Measurements from ENCODE around the gene PNPLA2. TPM values are rescaled to one million over a fixed set of nuclear protein-coding genes. Genes with fewer than 3 reads are reported as not detected.

PNPLA2 gene
- total and polyA plus RNA-seq, 2 of the 8 experiments (the other 6 are each of a cell fraction or from before 2014, with no cell fraction given) = 30.9 to 62.1 TPM

DNA sequence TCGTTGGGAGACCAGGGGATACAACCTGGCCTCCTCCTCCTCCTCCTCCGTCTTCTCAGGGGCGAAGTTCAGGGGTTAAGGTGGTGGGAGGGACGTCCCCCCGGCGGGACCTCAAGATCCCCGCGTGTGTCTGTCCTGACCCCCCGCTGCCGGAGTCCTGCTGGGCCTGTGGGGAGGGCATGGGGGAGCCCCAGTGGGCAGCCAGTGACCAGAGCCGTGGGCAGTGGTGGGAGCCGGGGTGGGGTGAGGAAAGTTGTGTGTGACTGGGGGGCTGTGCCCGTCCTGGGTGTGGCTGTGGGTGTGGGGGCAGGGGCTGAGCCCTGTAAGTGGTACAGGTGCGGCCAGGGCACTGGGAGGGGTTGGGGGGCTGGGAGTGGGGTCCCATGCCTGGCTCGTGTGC, 34.0 kb downstream of the PNPLA2 start:
- Histone ChIP-seq H4K8ac (ENCODE audit: extremely low read depth, insufficient read depth, low read length) (no peak overlapping the region; the same call in 1 of the 2 replicates), H2BK15ac (ENCODE audit: low read length) (no peak overlapping the region), H3K14ac (ENCODE audit: insufficient read length) (no peak overlapping the region), H3K23ac (ENCODE audit: insufficient read length) (no peak overlapping the region), H2BK5ac (ENCODE audit: low read depth, low read length) (no peak overlapping the region), H3K4me3 (ENCODE audit: extremely low read depth in 1 of 4, insufficient read depth in 2 of 4, low read depth in 3 of 4, low read length in 4 of 4) (no peak overlapping the region), H3K23me2 (ENCODE audit: low read depth, low read length) (peaks cover 18% of the 10 kb centered on the region; the same call in 1 of the 2 replicates), H3K36me3 (ENCODE audit: control insufficient read depth in 2 of 4, insufficient read depth in 4 of 4, low read length in 3 of 4) (no peaks in the 10 kb centered on the region), H3K9me3 (ENCODE audit: insufficient read depth in 2 of 2, low read depth in 1 of 2, low read length in 1 of 2) (no peaks in the 10 kb centered on the region), H3K56ac (replicated peaks; ENCODE audit: insufficient read length, low read depth, low read length) (no peak overlapping the region), H2AK5ac (ENCODE audit: low read depth, low read length) (no peak overlapping the region), H2BK12ac (ENCODE audit: low read depth, low read length) (no peak overlapping the region), H3K79me2 (ENCODE audit: control insufficient read depth in 1 of 2, insufficient read depth in 2 of 2, low read length in 2 of 2) (no peaks in the 10 kb centered on the region; a peak in 1 of 4 replicates), H3K27ac (ENCODE audit: low read depth, low read length) (no peak overlapping the region), H3K27me3 (replicated peaks in 1 of 4; ENCODE audit: control insufficient read depth in 3 of 4, extremely low read depth in 1 of 4, insufficient read depth in 3 of 4, low read length in 3 of 4) (peaks cover 0 to 2% (median under 1%) of the 10 kb centered on the region in 4 experiments; a peak in 3 of 7 replicates), H4K20me1 (replicated peaks in 1 of 2; ENCODE audit: control insufficient read depth in 1 of 2, insufficient read depth in 2 of 2, low read length in 2 of 2) (peaks cover 18 to 47% of the 10 kb centered on the region in 2 experiments), H4K91ac (replicated peaks; ENCODE audit: insufficient read length, low read length) (no peak overlapping the region), H2BK20ac (ENCODE audit: low read length) (no peak overlapping the region), H3K4me2 (ENCODE audit: insufficient read depth in 1 of 2, low read depth in 2 of 2, low read length in 2 of 2) (no peak overlapping the region), H3K4ac (replicated peaks; ENCODE audit: insufficient read length, low read depth, low read length) (no peak overlapping the region), H3K9ac (replicated peaks in 1 of 4; ENCODE audit: extremely low read depth in 1 of 4, low read depth in 3 of 4, low read length in 3 of 4) (no peak overlapping the region), H2AFZ (ENCODE audit: low read length) (no peak overlapping the region), H3K18ac (ENCODE audit: extremely low read depth, low read length) (no peak overlapping the region; the same call in 1 of the 2 replicates), H3K79me1 (ENCODE audit: low read depth, low read length) (peaks cover 2% of the 10 kb centered on the region), H2BK120ac (replicated peaks; ENCODE audit: low read depth, low read length) (no peak overlapping the region), H3K4me1 (replicated peaks in 1 of 4; ENCODE audit: control insufficient read depth in 3 of 4, insufficient read depth in 4 of 4, low read length in 3 of 4) (peaks cover 0 to 33% (median 23%) of the 10 kb centered on the region in 4 experiments; a peak in 6 of 7 replicates), H4K5ac (ENCODE audit: insufficient read length, low read depth, low read length) (no peak overlapping the region)
- FAIRE-seq (no peak), DNase-seq (ENCODE audit: low read depth in 1 of 2, low spot score in 2 of 2) (no peak)
- ChIA-PET CTCF (ENCODE audit: partially characterized antibody) (interaction anchor here (0.6 to 10.5 kb wide), 6 partner anchors 7 to 131 kb away, joined by 3 to 74 read pairs (median 4); partner anchors contain the start of gene TSPAN4), POLR2A (ENCODE audit: partially characterized antibody) (interaction anchor here (1.0 to 13.8 kb wide), 4 partner anchors 11 to 20 kb away, joined by 4 to 234 read pairs (median 11); partner anchors contain the start of genes CD151, POLR2L and TSPAN4)
- 89% methylated on average over 11 of the region's 15 CpGs; no CpG with 5 or more reads in 1 of the 2 experiments for WGBS, 2 experiments (ENCODE audit: extremely low coverage in 1 of 2, insufficient coverage in 1 of 2, insufficient read length in 1 of 2, insufficient replicate concordance in 2 of 2, low coverage in 1 of 2, low lambda C conversion rate in 2 of 2, missing lambda C conversion rate in 1 of 2)
- TF ChIP-seq ASH2L (IDR thresholded peaks at IDR 0.05; ENCODE audit: low read length) (no peak), CBX5 (IDR thresholded peaks at IDR 0.05; ENCODE audit: low read depth, low read length) (no peak), BRCA1 (IDR thresholded peaks at IDR 0.05; ENCODE audit: low read depth, low read length) (no peak), SAP30 (IDR thresholded peaks at IDR 0.05; ENCODE audit: insufficient read depth, insufficient replicate concordance, low read length) (no peak), CEBPB (IDR thresholded peaks at IDR 0.05; ENCODE audit: low read depth, low read length) (no peak), RNF2 (IDR thresholded peaks at IDR 0.05; ENCODE audit: borderline replicate concordance, low read depth, low read length, missing control alignments, poor library complexity, severe bottlenecking) (no peak), JUN (IDR thresholded peaks at IDR 0.05; ENCODE audit: low read depth, low read length) (no peak), TAF1 (IDR thresholded peaks at IDR 0.05; ENCODE audit: low read depth, low read length) (no peak), CREB1 (IDR thresholded peaks at IDR 0.05) (no peak), SP2 (IDR thresholded peaks at IDR 0.05; ENCODE audit: low read length) (no peak), SP1 (IDR thresholded peaks at IDR 0.05; ENCODE audit: low read depth, low read length) (no peak), GABPA (IDR thresholded peaks at IDR 0.05; ENCODE audit: borderline replicate concordance, insufficient read depth, low read length) (no peak)
- TF ChIP-seq, protein P1, sequence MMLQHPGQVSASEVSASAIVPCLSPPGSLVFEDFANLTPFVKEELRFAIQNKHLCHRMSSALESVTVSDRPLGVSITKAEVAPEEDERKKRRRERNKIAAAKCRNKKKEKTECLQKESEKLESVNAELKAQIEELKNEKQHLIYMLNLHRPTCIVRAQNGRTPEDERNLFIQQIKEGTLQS (IDR thresholded peaks at IDR 0.05; ENCODE audit: insufficient read depth, low read depth, low read length) = no peak

All from H1 (cell line).